ENCODE measurements around the gene TAP1.
A peak's percentile ranks its signal among the peaks of the same experiment; 100 is the strongest.

TAP1 gene

DNA sequence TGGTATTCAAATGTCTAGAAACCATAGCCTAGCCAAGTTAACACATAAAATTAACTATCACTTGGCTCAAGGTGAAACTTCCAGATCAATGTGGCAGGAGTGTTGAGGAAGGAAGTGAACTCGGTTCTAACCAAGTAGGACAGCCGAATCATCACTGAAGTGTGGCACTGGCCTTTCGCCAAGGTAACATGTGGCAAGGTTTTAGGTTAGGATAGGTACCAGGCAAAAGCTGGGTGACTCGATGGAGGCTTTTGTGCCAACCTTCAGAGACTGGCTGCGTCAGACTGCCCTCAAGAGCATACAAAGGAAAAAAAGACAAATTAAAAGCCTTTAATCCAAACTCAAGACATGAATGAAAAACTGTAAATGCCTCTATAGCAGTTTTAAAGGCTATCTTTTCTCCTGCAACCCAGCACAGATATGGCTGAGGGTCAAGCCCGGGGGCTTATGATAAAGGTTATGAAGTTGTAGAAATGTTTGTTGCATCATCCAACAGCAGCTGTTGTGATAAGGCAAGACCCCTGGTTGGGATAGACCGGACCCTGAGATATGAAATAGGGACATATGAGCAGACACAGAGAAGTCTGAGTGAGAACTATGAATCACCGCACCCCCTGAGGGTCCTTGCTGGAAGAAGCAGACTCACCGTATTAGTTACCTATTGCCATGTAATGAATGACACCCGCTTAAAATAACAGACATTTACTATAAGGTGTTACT lies 12.4 kb upstream of the TAP1 start:
- DNase-seq = no peak

DNA sequence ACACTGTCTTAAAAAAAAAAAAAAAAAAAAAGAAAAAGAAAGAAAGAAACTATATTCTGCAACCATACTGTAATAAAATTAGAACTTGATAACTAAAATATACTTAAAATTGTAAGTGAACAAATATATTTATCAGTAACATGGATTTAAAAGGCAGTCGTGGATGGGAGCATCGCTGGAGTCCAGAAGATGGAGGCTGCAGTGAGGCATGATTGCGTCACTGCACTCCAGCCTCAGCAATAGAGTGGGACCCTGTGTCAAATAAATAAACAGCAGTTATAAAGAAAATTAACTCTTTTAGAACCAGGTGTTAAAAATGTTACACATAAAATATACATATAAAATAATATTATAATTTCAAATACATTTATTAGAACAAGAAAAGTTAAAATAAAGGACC lies 9.2 kb upstream of the TAP1 start:
- DNase-seq = no peak

DNA sequence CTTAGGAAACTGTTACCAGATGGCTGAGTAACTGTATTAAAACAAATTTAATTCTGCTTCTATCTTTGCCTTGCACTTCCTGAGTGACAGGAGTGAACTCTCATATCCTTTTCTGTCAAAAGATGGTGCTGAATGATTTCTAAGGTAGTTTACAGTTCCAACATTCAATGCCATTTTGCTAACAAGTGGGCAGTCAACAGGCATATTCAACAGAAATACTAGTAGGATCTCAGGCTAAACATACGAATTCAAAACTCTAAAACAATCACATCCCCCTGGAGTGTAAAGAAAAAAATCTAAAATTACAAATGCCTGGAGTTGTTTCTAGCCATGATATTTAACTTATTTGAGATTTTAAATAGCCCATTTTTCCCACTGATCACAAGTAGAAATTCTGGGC lies 7.2 kb upstream of the TAP1 start:
- DNase-seq = no peak

GRCh38 chr6:32858194-32858593 lies 4.7 kb upstream of the TAP1 start:
- DNase-seq = no peak

DNA sequence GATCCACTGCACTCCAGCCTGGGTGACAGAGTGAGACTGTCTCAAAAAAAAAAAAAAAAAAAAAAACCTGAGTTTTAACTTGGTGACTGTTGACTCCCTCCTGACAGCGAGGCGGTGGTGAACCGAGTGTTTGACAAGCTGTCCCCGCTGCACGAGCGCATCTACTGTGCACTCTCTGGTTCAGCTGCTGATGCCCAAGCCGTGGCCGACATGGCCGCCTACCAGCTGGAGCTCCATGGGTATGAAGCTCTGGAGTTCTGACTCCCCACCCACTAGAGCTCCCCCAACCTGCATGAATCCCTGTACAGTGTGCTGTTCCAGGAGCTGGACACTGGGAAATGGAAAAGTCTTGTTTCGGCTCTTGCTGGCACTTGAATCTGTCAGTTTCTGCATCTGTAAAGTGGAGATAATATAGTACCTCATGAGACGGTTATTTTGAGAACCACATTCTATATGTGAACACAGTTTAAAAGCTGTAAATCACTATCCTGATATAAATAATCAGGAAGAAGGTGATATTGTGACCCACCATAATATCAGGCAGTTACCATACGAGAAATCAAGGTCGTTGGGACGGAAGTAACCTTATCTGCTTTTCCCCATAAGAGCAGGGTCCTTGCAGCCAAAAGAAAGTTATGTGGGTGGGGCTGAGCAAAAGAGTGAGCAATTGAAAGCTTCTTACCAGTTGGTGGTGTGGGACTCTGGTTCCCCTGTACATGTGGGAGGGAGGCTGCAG lies 3.8 kb upstream of the TAP1 start:
- no peak for DNase-seq

GRCh38 chr6:32855467-32856174 lies 2.1 kb upstream of the TAP1 start:
- DNase-seq = no peak

DNA sequence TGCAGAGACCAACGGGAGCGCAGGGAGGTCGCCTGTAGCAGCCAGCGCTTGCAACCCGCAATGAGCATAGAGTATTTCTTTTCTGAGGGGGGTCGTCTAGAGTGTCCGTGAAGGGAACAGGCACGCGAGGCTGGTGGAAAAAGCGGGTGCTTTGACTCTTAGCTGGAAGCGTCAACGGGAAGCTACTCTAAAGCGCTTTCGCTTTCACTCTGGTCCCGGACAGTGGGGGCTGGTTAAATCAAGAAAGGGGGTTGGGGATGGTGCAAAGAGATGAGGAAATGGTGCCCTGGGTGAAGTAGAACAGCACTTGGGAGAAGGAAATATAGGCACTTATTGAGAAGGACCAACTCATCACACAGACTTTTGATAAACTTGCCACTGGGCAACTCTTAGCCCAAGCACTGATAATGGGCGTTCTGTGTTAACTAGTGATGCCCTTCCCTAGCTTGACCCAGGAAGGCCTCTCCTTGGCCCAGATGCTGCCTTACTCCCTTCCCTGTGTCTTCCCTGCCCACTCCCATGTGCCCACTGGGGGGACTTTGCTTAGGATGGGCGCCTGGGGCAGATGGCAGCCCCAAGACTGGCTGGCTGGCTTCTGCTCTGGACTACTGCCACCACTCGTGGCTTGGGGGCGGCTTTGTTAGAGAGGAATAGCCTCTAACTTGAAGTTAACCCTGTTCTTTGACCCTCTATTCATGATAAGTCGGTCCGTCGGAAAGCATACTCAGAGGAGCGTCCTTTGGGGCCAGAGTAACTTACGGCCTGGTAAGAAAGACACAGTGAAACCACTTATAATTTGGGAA lies 1.1 kb upstream of the TAP1 start:
- DNase-seq = peak in 20 of 51 donors; percentile 10 to 80 (median 56)

DNA sequence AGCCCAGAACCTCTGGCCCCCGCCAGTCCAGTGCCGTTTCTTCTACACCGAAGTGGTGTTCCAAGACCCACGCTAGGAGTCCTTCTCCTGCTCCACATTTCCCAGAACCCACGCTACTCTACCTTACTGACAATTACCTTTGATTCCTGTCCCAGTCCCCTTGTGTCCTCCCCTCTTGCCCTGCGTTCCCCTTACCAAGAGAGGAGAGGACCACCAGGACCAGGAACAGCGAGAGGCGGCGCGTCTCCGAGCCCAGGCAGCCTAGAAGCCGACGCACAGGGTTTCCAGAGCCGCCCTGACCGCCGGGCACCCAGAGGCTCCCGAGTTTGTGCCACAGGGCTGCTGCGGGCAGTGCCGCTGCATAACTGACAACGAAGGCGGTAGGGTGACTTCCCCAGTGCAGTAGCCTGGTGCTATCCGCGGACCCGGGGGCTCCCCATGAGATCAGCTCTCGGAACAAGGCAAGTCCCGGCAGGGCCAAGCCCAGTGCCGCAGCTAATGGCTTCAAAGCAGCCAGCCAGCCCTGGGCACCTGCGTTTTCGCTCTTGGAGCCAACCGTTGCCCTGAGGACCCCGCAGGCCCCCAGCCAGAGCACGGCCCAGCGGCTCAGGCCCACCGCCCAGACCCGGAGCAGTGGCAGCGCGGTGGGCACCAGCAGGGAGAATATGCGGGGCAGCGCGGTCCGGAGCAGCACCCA lies 512 bp downstream of the TAP1 start:
- DNase-seq = peak in 40 of 51 donors; percentile 28 to 82 (median 58)

DNA sequence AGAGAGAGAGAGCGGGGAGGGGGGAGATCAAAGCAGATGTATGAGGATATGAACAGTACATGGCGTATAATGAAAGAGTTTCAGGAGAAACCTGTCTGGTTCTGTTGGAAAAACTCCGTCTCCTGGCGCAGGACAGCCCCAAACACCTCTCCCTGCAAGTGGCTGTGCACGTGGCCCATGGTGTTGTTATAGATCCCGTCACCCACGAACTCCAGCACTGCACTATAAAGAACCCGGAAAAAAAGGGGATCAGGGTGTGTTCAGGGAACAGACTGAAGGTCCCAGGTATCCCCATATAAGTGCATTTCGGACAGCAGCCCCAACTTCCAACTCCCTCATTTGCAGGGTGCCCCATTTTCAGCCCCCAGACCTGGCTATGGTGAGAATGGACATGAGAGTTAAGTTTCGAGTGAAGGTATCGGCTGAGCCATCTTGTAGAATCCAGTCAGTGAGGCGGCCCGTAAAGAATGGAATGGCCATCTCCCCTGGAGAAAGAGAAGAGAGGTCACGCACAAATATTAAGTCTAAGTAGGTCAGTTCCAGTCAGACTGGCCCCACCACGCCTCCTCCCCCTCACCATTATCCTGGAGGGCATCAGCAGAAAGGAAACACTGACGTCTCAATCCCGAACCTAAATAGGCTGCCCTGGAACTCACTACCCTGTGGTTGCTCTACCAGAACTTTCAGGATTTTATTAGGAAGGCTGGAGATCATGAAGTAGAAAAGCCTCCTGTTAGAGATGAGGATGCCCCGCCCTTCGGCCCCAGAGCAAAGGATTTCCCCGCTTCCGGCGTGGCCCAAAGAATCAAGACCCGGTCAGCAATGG lies 1.3 kb downstream of the TAP1 start:
- peak in 7 of 51 donors; percentile 21 to 46 (median 31) for DNase-seq

DNA sequence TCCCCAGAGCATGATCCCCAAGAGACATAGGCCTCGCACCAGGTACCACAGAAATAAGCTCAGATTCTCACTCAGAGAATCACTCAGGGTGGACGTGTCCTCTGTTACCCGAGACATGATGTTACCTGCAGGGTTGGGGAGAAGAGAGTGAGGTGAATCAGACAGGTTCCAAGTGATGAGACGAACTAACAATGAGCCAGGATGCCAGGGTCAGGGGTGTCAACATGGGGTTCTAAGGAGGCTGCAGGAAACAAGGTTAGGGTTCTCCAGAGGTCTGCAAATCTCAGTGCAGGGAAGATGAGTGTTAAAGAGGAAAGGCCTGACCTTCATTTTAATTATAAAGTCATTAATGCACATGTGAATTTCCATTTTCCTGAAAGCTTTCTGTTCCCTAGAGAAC lies 2.5 kb downstream of the TAP1 start:
- DNase-seq = no peak

- no peak for DNase-seq
Measured at GRCh38 chr6:32849126-32849525, 4.4 kb downstream of the TAP1 start.

- no peak for DNase-seq
Measured at GRCh38 chr6:32847795-32848194, 5.7 kb downstream of the TAP1 start.

DNA sequence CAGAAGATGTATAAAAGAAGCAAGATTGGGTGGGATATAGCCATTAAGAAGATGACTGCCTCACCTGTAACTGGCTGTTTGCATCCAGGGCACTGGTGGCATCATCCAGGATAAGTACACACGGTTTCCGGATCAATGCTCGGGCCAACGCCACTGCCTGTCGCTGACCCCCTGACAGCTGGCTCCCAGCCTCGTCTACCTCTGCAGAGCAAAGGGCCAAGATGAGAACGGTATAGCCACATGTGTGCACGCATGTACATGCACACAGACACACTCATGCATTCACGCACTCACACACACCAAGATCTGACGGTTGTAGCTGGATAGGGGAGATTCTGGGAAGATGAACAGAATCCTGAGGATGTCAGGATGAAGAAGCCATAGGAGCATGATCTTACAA lies 6.5 kb downstream of the TAP1 start:
- DNase-seq = no peak

GRCh38 chr6:32845384-32845884 lies 8.1 kb downstream of the TAP1 start:
- DNase-seq = peak in 8 of 51 donors; percentile 5 to 27 (median 12)

DNA sequence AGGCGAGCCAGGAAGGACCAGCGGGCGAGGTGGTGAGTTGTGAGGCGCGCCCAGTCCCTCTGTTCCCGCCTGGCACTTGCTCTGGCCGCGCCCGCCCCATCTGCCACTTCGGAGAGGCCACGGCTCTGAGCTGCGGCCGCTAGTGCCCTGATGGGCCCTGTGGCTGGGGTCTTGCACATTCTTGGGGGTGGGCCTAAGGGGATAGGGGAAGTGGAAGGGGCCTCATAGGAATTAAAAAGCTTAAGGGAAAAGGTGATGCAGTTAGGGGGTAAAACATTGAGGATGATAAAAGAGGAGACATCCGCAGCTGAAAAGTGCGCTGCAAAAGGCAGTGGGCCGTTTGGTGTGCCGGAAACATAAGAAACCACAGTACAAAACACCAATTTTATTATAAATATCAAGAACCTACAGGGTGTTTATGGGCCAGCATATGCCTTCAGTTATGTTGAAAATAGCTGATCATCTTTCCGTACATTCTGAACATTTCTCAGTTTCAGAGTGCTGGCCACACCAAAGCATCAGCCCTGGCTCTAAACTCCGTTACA lies 8.6 kb downstream of the TAP1 start:
- DNase-seq = no peak

- DNase-seq = peak; percentile 37 to 95 (median 86)
Measured at GRCh38 chr6:32843979-32844838, 9.3 kb downstream of the TAP1 start, which contains the start of gene PSMB8. Gene PSMB8, minus strand, starts transcription at chr6:32844047. Its CDS starts 51 bp downstream, at chr6:32843996.

DNA sequence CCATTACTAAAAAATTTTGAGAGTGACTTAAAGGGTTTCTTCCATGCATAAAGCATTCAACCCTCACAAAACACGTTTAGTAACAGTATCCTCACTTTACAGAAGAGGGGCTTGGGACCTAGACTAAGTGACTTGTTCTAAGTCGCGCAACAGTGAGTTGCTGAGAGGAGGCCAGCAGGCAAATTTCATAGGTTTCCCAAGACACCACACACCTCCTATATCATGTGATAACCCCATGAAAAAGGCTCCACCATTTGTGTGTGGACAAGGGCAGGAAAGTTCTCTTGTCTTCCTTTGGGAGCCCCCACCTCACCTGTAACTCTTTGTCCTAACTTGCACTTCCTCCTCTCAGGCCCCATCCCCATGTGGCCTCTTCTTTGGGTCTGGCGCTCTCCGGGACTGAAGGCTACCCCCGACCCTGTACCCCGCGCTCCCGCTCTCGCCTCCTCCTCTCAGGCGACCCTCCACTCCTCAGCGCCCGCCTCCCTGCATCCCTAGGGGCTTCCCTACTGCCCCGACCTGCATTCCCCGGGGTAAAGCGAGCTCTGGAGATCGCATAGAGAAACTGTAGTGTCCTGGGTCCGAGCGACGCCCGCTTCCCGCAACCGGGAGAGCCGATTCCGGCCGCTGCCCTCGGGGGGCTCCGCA lies 10.0 kb downstream of the TAP1 start:
- peak in 4 of 51 donors; percentile 6 to 50 (median 35) for DNase-seq

DNA sequence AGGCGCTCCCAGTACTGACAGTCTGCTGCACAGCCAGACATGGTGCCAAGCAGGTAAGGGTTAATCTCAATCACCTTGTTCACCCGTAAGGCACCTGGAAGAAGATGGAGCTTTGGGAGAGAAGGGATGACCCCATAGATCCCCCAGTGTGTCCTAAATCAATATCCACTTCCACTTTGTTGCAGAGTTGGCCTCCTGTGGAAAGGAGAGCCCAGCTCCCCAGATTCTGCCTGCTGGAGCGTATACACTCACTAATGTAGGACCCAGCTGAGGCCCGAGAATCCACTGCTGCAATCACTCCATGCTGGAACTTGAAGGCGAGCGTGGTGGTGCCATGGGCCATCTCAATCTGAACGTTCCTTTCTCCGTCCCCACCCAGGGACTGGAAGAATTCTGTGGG lies 10.8 kb downstream of the TAP1 start:
- no peak for DNase-seq

Data from hypothalamus (tissue), 51 donors.